Sigmoid colon (tissue), 7 donors: Measurements from ENCODE around the gene HORMAD2. TPM values are rescaled to one million over a fixed set of nuclear protein-coding genes. Genes with fewer than 3 reads are reported as not detected.
"Not testable (repeated sequence)": the region's sequence is repeated elsewhere in the genome, so short reads cannot be mapped to it uniquely, and the experiment has no call there.

Experiments used
- DNase-seq: peaks from one replicate; pipeline ENCODE4 v3.0.0-alpha.2; 2019
- H3K27ac ChIP-seq, 4 donors: fragments of 200-600 bp; sonication (generic); one replicate each; pipeline ENCODE4 v1.5.1; 2016 to 2019; ENCODE audit warnings: mild to moderate bottlenecking in 1 of 4
- H3K27me3 ChIP-seq, 3 donors: fragments of 200-600 bp; sonication (generic); one replicate each; pipeline ENCODE4 v1.5.1; 2019; ENCODE audit warnings: mild to moderate bottlenecking in 1 of 3
- H3K36me3 ChIP-seq, 4 donors: fragments of 200-600 bp; sonication (generic); one replicate each; pipeline ENCODE4 v1.5.1; 2016 to 2019
- H3K4me1 ChIP-seq, 4 donors: fragments of 200-600 bp; sonication (generic); one replicate each; pipeline ENCODE4 v1.5.1; 2017 to 2019
- H3K4me3 ChIP-seq, 4 donors: fragments of 200-600 bp; sonication (generic); one replicate each; pipeline ENCODE4 v1.5.1; 2017 to 2019; ENCODE audit warnings: mild to moderate bottlenecking in 2 of 4, moderate library complexity in 1 of 4
- H3K9me3 ChIP-seq, 4 donors: fragments of 200-600 bp in 3 of 4; sonication (generic) in 3 of 4; one replicate each; pipeline versions ENCODE4 v1.5.1 to v1.6.1; 2013 to 2019
- EP300 ChIP-seq, 4 donors: sonication (generic); formaldehyde crosslinking; IDR thresholded peaks; one replicate each; pipeline ENCODE4 v1.6.1; 2017; ENCODE audit warnings: antibody characterized with exemption in 4 of 4
- POLR2A ChIP-seq, 2 donors: fragments of 450-650 bp; IDR thresholded peaks; one replicate each; pipeline ENCODE4 v1.6.1; 2016; ENCODE audit warnings: antibody characterized with exemption in 2 of 2, mild to moderate bottlenecking in 2 of 2, moderate library complexity in 2 of 2
- POLR2AphosphoS5 ChIP-seq, 4 donors: sonication (generic); formaldehyde crosslinking; IDR thresholded peaks; one replicate each; pipeline ENCODE4 v1.6.1; 2017; ENCODE audit warnings: antibody characterized with exemption in 4 of 4
- WGBS, 2 donors: extraction: QIAGEN DNeasy Blood & Tissue Kit; methylation state at CpG; one replicate each; pipeline ENCODE4 v1.1.7; 2013; 5-methylcytosine and 5-hydroxymethylcytosine counted together
- intact Hi-C: fragments of 100-400 bp; cut with DNase I; formaldehyde crosslinking; loops from one replicate; pipeline ENCODE4 v1.15.1; 2023
- polyA plus RNA-seq, 3 donors: library from polyadenylated mRNA; stranded (reverse); fragments of 200-250 nt; gene quantifications; one replicate each; pipeline ENCODE4 v1.2.3, GENCODE V29; 2013
- total RNA-seq, 4 donors: library from RNA; depleted of rRNA; stranded (reverse); fragments of >200 nt; gene quantifications; one replicate each; pipeline ENCODE4 v1.1.0, GENCODE V29; 2016
- TF ChIP-seq, protein P1 (sequence below), 4 experiments: fragments of 450-650 bp in 3 of 4; fragments of 200-600 bp in 1 of 4; IDR thresholded peaks; one replicate each; pipeline ENCODE4 v1.5.1; 2016 to 2019; ENCODE audit warnings: antibody characterized with exemption in 4 of 4, mild to moderate bottlenecking in 3 of 4, moderate library complexity in 2 of 4
- donor health status: healthy with polysubstance abuse.
- donor health status: Bipolar disorder and iron deficiency.
- donor health status: healthy.

Gene HORMAD2
- total and polyA plus RNA-seq, 7 donors: not detected

DNA sequence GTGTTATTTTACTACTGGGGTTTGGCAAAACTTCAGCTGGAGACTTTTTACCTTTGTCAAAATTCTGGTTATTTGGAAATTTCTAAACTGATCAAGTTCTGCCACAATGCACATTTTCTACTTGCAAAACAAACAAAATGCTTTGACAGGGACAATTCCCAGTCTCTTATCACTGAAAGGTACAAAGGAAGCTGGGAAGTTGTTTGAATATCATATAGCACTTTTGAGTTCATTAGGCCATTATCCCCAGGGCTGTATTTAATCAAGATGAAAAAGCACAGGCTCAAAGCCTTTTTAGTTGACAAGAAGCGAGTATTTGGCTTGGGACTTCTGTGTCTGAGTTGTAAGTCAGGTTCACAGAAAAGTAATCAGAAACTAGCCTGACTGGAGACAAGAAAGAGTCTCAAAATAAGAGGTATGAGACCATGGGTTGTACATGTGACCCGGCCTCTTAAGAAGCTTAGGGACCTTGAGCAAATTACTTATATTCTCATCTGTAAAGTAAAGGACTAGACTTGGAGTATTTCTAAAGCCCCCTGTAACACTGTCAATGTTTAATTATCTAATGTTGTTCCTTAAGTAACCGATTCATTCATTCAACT is 2.9 kb upstream of the HORMAD2 start:
- TF ChIP-seq POLR2A (IDR thresholded peaks at IDR 0.05) (no peak), POLR2AphosphoS5 (IDR thresholded peaks at IDR 0.05) (no peak), EP300 (IDR thresholded peaks at IDR 0.05) (no peak)
- TF ChIP-seq, protein P1, sequence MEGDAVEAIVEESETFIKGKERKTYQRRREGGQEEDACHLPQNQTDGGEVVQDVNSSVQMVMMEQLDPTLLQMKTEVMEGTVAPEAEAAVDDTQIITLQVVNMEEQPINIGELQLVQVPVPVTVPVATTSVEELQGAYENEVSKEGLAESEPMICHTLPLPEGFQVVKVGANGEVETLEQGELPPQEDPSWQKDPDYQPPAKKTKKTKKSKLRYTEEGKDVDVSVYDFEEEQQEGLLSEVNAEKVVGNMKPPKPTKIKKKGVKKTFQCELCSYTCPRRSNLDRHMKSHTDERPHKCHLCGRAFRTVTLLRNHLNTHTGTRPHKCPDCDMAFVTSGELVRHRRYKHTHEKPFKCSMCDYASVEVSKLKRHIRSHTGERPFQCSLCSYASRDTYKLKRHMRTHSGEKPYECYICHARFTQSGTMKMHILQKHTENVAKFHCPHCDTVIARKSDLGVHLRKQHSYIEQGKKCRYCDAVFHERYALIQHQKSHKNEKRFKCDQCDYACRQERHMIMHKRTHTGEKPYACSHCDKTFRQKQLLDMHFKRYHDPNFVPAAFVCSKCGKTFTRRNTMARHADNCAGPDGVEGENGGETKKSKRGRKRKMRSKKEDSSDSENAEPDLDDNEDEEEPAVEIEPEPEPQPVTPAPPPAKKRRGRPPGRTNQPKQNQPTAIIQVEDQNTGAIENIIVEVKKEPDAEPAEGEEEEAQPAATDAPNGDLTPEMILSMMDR (IDR thresholded peaks at IDR 0.05): no peak
- intact Hi-C loops: no loop called here
- no peak for DNase-seq
- H3K27me3 ChIP-seq: peaks cover 11 to 20% (median 13%) of the 10 kb centered on the region in 3 donors
- no peaks in the 10 kb centered on the region for H3K36me3 ChIP-seq
- no peaks in the 10 kb centered on the region for H3K9me3 ChIP-seq
- no peak overlapping the region for H3K4me3 ChIP-seq
- H3K4me1 ChIP-seq: no peaks in the 10 kb centered on the region
- WGBS, 2 donors: 67 to 81% methylated on average over 3 of the region's 3 CpGs
- H3K27ac ChIP-seq: no peak overlapping the region

DNA sequence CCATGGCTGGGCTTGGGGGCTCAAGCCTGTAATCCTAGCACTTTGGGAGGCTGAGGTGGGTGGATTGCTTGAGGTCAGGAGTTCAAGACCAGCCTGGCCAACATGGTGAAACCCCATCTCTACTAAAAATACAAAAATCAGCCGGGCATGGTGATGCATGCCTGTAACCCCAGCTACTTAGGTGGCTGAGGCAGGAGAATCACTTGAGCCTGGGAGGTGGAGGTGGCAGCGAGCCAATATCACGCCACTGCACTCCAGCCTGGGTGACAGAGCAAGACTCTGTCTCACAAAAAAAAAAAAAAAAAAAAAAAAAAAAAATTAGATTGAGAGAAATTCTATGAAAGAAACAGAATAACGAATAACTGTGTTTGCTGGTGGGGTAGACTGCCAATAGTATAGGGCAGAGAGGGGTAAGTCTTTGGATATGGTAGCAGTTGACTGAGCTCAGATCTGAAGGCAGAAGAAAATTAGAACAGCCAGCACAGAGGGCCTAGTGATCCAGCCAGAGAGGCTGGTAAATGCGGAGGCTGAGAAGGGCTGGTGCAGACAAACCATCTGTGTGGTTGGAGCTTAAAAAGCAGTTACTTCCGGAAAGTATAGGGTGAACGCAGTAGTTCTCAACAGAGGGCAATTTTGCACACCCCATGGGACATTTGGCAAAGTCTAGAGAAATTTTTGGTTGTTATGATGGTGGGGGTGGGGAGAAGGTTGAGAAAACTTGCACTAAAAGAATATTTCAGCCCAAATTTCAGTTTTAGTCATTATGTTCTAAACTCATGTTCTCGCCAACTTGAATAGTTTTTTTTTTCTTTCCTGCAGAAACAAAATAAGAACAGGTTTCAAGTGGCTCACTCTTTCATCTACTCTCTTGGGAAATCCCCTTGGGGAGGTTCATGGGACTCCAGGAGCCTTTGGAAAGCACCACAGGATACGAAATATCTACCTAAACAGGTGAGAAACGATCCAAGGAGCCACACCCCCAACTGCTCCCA is 1.6 kb upstream of the HORMAD2 start:
- 72 to 73% methylated on average over 10 of the region's 10 CpGs for WGBS, 2 donors
- no peak overlapping the region for H3K27ac ChIP-seq
- intact Hi-C loops: no loop called here
- no peaks in the 10 kb centered on the region for H3K9me3 ChIP-seq
- TF ChIP-seq EP300 (IDR thresholded peaks at IDR 0.05) (no peak), POLR2A (IDR thresholded peaks at IDR 0.05) (no peak), POLR2AphosphoS5 (IDR thresholded peaks at IDR 0.05) (no peak)
- TF ChIP-seq, protein P1 (IDR thresholded peaks at IDR 0.05): no peak
- no peaks in the 10 kb centered on the region for H3K36me3 ChIP-seq
- peaks cover 11 to 20% (median 13%) of the 10 kb centered on the region in 3 donors for H3K27me3 ChIP-seq
- no peak overlapping the region for H3K4me3 ChIP-seq
- no peak for DNase-seq
- H3K4me1 ChIP-seq: no peaks in the 10 kb centered on the region

DNA sequence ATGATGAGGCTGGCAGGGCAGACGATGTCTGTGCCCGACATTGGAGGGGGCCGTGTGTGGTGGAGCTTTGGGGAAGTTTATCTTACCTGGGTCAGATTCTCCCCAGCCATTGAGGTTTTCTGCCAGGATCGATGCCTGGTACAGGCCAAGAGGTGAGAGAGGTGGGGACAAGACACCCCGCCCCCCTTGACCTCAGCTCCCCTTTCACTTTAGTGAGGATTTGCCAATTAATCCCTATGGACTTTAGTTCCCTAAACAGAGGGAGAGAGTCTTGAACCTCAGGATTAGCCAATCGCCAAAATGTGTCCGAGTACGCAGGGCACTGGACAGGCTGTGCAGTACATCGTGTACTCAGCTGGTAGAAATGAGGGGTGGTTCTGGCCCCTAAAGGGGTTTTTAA is 541 bp downstream of the HORMAD2 start:
- 93 to 96% methylated on average over 9 of the region's 9 CpGs for WGBS, 2 donors
- intact Hi-C loops: no loop called here
- TF ChIP-seq, protein P1 (IDR thresholded peaks at IDR 0.05): no peak
- no peak for TF ChIP-seq POLR2A (IDR thresholded peaks at IDR 0.05)
- TF ChIP-seq EP300 (IDR thresholded peaks at IDR 0.05): no peak
- no peak for TF ChIP-seq POLR2AphosphoS5 (IDR thresholded peaks at IDR 0.05)
- no peak overlapping the region for H3K4me3 ChIP-seq
- DNase-seq: no peak
- no peaks in the 10 kb centered on the region for H3K36me3 ChIP-seq
- no peaks in the 10 kb centered on the region for H3K4me1 ChIP-seq
- H3K27me3 ChIP-seq: peaks cover 11 to 20% (median 13%) of the 10 kb centered on the region in 3 donors
- no peaks in the 10 kb centered on the region for H3K9me3 ChIP-seq
- H3K27ac ChIP-seq: no peak overlapping the region

DNA sequence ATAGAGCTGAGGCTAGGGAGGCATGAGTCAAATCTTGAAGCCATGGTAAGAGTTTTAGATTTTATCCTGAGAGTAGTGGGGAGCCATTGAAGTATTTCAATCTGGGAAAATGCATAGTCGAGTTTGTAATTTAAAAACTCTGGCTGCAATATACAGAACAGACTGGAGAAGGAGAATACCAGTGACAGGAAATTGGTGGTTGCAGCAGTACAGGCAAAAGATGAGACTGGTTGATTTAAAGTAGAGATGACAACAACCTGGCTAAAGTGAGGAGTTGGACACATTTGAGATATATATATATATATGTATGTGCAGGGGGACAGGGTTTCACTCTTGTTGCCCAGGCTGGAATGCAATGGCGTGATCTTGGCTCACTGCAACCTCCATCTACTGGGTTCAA is 6.2 kb downstream of the HORMAD2 start:
- Histone ChIP-seq H3K9me3 (no peaks in the 10 kb centered on the region), H3K4me1 (peaks cover 0 to 3% (median 0%) of the 10 kb centered on the region in 4 donors), H3K27ac (no peak overlapping the region), H3K4me3 (no peak overlapping the region), H3K36me3 (no peaks in the 10 kb centered on the region), H3K27me3 (no peaks in the 10 kb centered on the region)
- intact Hi-C loops: no loop called here
- TF ChIP-seq POLR2A (IDR thresholded peaks at IDR 0.05) (no peak), EP300 (IDR thresholded peaks at IDR 0.05) (no peak), POLR2AphosphoS5 (IDR thresholded peaks at IDR 0.05) (no peak)
- TF ChIP-seq, protein P1 (IDR thresholded peaks at IDR 0.05): no peak
- DNase-seq: no peak
- WGBS, 2 donors: 87 to 89% methylated on average over 2 of the region's 2 CpGs

DNA sequence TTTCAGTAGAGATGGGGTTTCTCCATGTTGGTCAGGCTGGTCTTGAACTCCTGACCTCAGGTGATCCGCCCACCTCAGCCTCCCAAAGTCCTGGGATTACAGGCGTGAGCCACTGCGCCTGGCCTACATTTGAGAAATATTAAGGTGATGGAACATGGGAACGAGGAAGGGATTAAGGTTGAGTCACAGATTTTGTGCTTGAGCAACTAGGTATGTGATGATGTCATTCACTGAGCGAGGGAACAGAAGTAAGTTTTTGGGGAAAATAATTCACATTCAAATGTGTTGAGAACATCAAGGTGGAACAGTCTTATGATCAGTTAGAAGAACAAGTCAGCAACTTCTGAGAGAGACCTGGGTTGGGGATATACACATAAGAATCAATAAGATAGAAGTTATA is 6.8 kb downstream of the HORMAD2 start:
- H3K27me3 ChIP-seq, intact Hi-C loops, H3K4me3 ChIP-seq, H3K9me3 ChIP-seq, DNase-seq, H3K27ac ChIP-seq, H3K36me3 ChIP-seq, H3K4me1 ChIP-seq: not testable (repeated sequence)
- 89 to 90% methylated on average over 5 of the region's 5 CpGs for WGBS, 2 donors
